Measurements from ENCODE around the gene TRMT10C.

Gene TRMT10C

DNA sequence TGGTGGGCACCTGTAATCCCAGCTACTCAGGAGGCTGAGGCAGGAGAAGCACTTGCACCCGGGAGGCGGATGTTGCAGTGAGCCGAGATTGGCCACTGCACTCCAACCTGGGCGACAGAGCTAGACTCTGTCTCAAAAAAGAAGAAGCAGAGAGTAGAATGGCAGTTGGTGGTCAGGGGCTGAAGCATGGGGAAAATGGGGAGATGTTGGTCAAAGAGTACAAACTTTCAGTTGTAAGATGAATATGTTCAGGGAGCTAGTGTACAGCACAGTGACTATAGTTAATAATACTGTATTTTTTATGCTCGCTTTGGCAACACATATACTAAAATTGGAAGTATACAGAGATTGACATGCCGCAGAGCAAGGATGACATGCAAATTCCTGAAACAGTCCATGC lies 53.9 kb downstream of the TRMT10C start:
- no peaks in the 10 kb centered on the region for H3K36me3 ChIP-seq (ENCODE audit: insufficient read depth)
- no peak overlapping the region for H2AFZ ChIP-seq (ENCODE audit: low read depth)
- H3K4me3 ChIP-seq (IDR thresholded peaks at IDR 0.05; ENCODE audit: insufficient read depth, low read depth, low read length): no peak overlapping the region
- TF ChIP-seq, protein P1, sequence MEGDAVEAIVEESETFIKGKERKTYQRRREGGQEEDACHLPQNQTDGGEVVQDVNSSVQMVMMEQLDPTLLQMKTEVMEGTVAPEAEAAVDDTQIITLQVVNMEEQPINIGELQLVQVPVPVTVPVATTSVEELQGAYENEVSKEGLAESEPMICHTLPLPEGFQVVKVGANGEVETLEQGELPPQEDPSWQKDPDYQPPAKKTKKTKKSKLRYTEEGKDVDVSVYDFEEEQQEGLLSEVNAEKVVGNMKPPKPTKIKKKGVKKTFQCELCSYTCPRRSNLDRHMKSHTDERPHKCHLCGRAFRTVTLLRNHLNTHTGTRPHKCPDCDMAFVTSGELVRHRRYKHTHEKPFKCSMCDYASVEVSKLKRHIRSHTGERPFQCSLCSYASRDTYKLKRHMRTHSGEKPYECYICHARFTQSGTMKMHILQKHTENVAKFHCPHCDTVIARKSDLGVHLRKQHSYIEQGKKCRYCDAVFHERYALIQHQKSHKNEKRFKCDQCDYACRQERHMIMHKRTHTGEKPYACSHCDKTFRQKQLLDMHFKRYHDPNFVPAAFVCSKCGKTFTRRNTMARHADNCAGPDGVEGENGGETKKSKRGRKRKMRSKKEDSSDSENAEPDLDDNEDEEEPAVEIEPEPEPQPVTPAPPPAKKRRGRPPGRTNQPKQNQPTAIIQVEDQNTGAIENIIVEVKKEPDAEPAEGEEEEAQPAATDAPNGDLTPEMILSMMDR (conservative IDR thresholded peaks at IDR 0.05; ENCODE audit: low read depth, low read length): no peak
- H3K27me3 ChIP-seq (ENCODE audit: insufficient read depth, low read depth): no peaks in the 10 kb centered on the region
- H3K27ac ChIP-seq: no peak overlapping the region
- H3K4me1 ChIP-seq (ENCODE audit: low read depth, poor library complexity, severe bottlenecking): no peaks in the 10 kb centered on the region
- H3K4me2 ChIP-seq: no peak overlapping the region
- H4K20me1 ChIP-seq (ENCODE audit: insufficient read depth): no peaks in the 10 kb centered on the region
- H3K79me2 ChIP-seq (ENCODE audit: insufficient read depth, low read depth): no peaks in the 10 kb centered on the region
- no peak overlapping the region for H3K9ac ChIP-seq
